ENCODE results near the gene ATAD1.
"Not testable (repeated sequence)": the region's sequence is repeated elsewhere in the genome, so short reads cannot be mapped to it uniquely, and the experiment has no call there.

Gene ATAD1

DNA sequence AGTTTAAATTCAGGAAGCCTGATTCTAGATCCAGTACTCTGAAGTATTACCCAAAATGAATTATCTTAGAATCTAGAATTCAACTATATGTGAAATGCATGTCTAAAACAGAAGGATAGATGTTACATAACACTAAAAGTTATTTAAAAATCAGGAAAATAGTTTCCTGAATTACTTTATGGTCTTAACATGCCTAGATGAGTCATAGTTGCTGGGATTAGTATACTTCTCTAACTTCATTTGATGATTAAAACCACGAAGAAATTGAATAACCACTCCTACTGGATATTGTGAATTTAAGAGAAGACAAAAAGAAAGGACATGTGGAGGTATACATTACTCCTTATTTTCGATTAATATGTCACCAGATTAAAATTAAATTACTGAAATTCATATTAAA, 65.5 kb downstream of the ATAD1 start:
- no peak for DNase-seq

GRCh38 chr10:87751274-87751673, 66.8 kb downstream of the ATAD1 start:
- DNase-seq = no peak

DNA sequence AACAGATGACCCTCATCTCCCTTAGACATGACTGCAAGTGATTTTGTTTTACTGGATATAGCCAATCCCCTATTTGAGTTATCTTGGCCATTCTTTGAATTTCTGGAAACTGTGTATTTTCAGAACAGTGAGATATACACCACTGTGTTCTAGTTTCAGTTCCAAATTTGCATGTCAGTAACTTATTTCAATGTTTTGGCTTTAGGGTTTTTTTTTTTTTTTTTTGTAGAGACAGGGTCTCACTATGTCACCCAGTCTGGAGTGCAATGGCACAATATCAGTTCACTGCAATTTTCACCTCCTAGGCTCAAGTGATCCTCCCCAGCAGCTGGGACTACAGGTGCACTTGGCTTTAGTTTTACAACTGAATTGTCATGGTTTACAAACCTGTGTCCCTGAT, 67.2 kb downstream of the ATAD1 start:
- no peak for DNase-seq

GRCh38 chr10:87750001-87750671, 67.9 kb downstream of the ATAD1 start:
- DNase-seq = no peak

GRCh38 chr10:87748244-87748643, 69.8 kb downstream of the ATAD1 start:
- not testable (repeated sequence) for DNase-seq

DNA sequence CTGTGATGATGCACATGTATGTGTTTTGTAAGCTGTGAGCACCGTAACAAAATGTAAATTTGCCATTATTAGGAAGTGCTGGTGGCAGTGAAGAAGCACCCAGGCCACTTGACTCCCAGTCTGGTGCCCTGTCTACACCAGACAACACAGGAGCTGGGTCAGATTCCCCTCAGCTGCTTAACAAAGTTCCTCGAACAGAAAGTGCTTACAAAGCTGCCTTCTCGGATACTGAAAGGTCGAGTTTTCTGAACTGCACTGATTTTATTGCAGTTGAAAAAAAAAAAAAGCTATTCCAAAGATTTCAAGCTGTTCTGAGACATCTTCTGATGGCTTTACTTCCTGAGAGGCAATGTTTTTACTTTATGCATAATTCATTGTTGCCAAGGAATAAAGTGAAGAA, 71.1 kb downstream of the ATAD1 start:
- DNase-seq = no peak

DNA sequence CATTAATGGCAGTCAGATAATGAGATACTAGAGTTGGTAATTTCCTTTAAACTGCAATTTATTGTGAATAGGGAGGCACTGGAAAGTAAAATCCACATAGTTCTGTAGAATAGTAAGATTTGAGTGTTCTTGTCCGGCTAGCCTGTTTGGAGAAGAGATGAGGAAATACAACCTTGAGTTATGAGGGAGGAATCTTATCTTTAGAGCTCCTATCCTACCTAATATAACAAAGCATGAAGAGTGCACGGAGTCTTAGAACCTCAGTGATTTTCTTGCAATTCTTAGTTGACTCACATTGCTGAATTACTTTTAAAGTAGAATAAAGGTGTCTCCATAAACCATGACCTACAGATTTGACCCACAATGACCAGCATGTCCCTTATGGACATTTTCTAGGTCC, 73.4 kb downstream of the ATAD1 start:
- no peak for DNase-seq

- not testable (repeated sequence) for DNase-seq
Observed at GRCh38 chr10:87742992-87743610, 74.9 kb downstream of the ATAD1 start.

GRCh38 chr10:87740254-87740655, 77.8 kb downstream of the ATAD1 start:
- DNase-seq = no peak

DNA sequence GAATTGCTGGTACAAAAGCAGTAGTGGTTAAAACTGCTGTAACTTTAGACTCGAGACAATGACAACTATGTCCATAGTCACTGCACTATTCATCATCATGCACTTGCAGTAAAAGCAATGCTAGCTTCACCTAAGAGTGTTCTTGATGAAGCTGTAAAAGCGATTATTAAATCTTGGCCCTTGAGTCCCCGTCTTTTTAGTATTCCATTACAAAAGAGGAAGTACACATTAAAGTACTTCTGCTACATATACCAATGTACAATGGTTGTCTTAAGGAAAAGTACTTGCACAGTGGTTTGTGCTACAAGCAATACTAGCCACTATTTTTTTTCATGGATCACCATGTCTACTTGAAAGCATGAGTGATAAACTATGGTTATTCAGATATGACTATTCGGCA, 78.3 kb downstream of the ATAD1 start:
- DNase-seq = no peak

- not testable (repeated sequence) for DNase-seq
Observed at GRCh38 chr10:87738253-87738652, 79.8 kb downstream of the ATAD1 start.

DNA sequence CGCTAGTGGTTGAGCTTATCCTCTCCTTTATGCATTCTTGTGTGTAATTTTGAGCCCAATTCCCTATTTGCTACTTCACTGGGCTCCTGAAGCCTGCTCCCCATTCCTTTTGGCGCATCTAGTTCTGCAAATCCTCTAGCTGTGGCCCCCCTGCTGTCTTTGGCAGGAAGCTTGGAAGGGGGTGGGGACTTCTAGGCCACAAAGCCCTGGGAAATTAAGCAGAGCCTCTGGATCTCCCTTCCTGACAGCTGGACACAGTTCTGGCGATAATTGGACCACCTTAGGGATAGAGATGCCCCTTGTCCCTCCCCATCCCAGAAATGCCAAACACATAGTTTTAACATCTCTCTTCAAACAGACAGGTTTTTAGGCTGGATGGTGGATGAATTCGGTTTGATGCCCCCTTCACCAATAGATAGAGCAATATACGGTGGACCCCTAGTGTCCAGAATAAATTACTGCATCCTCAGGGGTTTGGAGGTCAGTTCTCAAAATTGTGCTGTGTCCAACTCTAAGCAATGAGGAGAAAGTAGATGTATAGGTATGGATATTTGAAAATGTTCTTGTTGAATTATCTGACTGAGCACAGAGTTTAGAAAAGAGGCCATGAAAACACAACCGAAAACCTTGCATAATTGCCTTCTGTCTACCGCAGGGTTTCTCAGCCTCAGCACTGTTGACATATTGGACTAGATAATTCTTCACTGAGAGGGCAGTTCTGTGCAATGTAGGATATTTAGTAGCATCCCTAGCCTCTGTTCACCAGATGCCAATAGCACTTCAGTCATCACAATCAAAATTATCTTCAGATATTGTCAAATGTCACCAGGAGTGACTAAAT, 82.8 kb downstream of the ATAD1 start:
- peak; percentile 63 for DNase-seq

DNA sequence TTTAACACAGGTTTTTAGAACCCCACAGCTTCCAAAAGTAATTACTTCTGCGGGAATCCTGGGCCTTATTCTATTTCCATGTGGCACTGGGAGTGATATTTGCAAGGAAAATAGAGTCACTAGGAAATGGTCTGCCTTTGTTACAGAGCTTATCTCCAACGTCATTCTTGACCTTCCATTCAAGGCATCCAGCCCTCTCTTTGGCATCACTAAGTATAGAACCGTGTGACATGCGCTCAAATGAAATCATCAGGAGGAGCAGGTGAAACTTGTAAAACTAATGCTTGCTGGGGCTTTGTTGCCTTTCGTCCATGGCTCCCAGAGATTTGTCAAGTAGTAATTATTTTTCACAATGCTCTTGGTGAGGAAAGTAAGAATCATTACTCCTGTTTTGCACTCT, 84.9 kb downstream of the ATAD1 start:
- no peak for DNase-seq

- DNase-seq = no peak
Observed at GRCh38 chr10:87729940-87730339, 88.1 kb downstream of the ATAD1 start.

DNA sequence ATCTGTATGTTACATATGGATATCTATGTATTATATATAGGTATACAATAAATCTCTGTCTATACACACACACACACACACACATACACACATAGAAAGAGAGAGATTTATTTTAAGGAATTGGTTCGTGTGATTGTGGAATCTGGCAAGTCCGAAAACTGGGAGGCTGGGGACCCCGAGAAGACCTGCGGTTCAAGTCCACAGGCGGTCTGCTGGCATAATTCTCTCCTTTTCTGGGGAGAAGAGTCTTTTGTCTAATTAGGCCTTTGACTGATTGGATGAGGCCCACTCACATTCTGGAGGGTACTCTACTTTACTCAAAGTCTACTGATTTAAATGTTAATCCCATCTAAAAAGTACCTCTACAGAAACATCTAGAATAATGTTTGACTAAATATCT, 93.2 kb downstream of the ATAD1 start:
- DNase-seq = no peak

- DNase-seq = no peak
Observed at GRCh38 chr10:87723500-87723899, 94.5 kb downstream of the ATAD1 start.

GRCh38 chr10:87722716-87723115, 95.3 kb downstream of the ATAD1 start:
- DNase-seq = no peak

- no peak for DNase-seq
Observed at GRCh38 chr10:87721781-87722180, 96.2 kb downstream of the ATAD1 start.

DNA sequence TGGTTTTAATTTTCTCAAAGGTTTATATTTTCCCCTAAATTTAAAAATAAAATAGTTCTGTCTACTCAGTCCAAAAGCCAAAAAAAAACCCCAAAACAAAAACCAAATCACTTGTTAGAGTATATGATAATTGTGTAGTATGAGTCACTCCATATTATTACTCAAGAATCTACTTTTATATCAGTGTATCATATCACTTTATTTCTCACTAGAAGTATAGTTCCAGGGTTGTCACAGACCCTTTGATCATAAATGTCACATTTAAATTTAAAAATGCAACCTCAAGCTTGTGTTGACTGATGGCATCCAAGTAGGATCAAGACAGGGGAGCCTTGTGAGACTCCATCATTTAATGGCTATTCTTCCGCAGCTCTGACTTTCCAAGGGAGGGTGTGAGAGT, 97.4 kb downstream of the ATAD1 start:
- DNase-seq = no peak

- DNase-seq = no peak
Observed at GRCh38 chr10:87716348-87716670, 101.7 kb downstream of the ATAD1 start.

DNA sequence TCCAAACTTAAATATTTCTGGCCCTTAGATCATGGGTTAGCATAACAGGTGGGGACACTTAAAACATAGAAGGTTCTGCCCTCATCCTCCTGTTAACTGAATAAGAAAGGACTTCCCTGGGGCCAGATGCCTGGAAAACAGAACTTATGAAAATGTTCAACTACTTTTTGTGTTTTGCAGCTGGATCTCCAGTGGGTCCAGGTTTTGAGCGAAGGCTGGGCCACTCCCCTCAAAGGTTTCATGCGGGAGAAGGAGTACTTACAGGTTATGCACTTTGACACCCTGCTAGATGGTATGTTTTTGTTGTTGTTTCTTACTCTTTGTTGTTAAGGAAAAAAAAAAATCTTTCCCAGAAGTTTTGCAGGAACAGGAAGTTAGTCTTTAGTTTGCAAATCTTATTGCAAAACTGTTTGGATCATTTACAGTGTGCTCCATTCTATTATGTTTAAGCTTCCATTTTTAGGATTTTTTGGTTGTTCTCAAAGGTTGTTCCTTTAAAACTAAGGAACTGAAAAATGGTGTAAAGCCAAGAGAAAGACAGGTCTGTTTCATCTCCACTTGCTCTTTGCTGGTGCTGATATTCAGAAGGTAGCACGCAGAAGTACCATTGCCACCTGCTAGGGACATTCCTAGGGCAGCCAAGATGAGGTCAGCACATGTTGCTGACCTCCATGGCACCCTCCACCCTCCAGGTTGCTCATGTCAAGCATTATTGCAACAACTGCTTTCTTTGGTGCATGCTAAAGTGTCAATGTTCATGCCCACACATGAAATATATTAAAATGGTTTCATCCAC, 102.3 kb downstream of the ATAD1 start:
- DNase-seq = no peak

GRCh38 chr10:87713707-87714106, 104.3 kb downstream of the ATAD1 start:
- no peak for DNase-seq

- no peak for DNase-seq
Observed at GRCh38 chr10:87712913-87713616, 105.0 kb downstream of the ATAD1 start.

Data from right forelimb (tissue), 1 donor.